GM18861 (cell line): ENCODE data around the gene TXNDC5.
"Not testable (repeated sequence)": the region's sequence is repeated elsewhere in the genome, so short reads cannot be mapped to it uniquely, and the experiment has no call there.

Source experiments
- ATAC-seq: cut with Tn5 transposase; IDR thresholded peaks from one replicate; pipeline ENCODE4 v1.9.1; 2021; ENCODE audit not compliant: unreplicated experiment

The TXNDC5 gene

DNA sequence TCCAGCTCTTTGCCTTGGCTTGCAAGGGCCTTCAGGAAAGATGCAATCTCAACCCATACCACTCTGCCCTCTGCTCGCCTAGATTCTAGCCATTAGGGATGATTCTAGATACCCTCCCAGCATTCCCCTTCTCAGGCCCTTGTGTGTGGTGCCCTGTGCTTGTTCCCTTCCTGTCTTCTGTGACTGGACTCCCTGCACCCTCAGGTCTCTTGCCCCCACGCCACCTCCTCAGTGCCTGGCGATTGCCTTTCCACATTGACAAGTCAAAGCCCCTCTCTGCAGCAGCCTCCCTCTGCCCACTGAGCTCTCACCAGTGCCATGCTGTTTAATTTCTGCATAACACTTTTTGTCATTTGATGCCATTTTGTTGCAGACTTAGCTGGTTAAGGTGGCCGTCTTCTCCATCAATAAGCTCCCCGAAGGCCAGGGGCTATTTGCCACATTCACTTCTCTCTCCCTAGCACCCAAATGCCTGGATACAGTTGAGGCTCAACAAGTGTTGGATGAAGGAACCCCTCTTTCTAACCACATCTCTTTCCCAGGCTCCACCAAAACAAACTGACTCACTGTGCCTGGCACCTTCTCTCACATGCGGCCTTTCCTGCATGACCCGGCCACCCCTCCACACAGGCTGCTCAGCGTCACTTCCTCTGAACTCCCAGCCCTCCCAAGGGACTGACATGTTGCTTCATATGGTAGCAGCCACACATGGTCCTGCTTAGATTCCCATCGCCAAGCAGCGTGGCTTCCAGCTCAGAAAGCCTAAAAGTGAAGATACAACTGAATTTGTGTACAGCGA is 4.6 kb upstream of the TXNDC5 start:
- peak; percentile 26 for ATAC-seq

DNA sequence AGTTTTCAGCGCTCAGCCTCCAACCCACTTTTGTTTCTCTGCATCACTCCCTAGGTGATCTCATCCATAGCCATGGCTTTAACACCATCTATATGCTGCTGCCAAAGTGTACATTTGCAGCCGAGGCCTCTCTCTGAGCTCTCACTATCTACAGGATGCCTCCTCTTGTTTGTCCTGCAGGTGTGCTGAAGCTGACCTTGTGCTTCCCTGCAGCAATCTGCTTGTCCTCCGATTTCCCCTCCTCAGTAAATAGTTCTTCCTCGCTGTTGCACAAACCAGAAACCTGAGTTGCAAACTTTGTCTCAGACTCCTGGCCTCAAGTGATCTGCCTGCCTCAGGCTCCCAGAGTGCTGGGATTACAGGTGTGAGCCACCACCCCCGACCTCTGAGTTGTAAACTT is 3.7 kb upstream of the TXNDC5 start:
- no peak for ATAC-seq

DNA sequence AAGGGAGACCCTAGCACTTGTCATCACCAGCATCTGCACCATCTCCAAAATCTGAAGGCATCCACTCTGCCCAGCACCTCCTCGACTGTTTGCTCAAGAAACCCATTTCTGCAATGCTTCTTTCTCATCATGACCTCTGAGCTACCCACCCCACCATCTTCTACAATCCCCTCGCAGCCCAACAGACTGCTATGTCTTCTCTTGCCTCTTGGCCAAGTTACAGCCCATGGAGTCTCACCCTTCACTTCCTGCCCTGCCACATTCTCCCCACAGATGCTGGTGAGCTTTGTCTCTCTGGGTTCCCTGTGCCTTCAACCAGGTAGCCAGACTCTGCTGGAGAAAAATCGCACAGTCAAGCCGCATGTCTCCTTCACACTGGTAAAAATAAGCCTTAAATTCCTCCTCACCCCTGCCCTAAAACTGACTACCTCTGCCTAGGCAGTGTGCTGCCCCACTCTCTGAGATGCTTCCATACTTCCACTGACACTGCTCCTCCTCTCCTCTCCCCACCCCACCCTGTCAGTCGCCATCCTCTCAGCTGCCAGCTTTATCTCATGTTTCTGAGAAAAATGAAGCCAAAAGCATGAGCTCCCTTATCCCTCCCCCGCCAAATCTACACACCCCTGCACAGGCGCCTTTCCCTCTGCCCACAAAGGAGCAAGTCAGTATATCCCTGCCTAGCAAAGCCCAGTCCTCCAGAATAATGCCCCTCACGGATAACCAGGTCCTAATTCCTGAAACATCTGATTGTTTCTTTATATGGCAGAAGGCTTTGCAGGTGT is 2.3 kb upstream of the TXNDC5 start:
- ATAC-seq, result no peak

DNA sequence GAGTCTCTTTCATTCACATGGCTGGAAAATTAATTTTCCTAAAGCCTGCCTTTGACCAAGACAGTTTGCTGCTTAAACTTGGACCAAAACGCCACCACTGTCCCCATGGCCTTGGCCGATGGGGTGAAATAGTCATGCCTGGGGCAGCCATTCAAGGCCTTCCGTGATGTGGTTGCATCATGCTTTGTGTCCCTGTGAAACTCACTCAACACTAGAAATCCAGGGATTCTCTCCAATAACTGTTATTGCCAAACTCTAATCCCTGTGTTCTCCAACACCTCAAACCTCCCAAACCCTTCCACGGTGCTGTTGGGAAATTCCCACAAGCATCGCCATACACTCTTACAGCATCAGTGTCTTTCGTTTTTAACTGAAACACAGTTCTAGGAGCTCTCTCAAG is 1.4 kb upstream of the TXNDC5 start:
- ATAC-seq, result no peak

- ATAC-seq, result no peak
Measured at GRCh38 chr6:7911345-7911725, 747 bp upstream of the TXNDC5 start.

DNA sequence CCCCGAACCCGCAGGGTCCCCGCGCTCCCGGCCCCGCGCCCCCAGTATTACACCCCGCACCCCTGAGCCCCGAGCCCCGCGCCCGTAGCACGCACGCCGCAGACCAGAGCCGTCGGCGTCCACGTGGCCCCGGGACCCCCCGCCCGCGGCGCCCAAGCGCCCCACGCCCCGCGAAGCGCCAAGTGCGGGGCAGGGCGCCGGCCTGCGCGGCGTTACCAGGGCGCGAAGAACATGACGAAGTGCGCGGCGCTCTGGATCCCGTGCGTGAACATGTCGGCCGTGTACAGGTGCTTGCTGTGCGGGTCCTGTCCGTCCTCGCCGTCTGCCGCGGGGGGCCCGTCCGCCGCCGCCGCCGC is 312 bp downstream of the TXNDC5 start:
- peak; percentile 20 for ATAC-seq

GRCh38 chr6:7909323-7910276 is 988 bp downstream of the TXNDC5 start:
- ATAC-seq, result no peak

GRCh38 chr6:7907159-7907558 is 3.4 kb downstream of the TXNDC5 start:
- no peak for ATAC-seq

DNA sequence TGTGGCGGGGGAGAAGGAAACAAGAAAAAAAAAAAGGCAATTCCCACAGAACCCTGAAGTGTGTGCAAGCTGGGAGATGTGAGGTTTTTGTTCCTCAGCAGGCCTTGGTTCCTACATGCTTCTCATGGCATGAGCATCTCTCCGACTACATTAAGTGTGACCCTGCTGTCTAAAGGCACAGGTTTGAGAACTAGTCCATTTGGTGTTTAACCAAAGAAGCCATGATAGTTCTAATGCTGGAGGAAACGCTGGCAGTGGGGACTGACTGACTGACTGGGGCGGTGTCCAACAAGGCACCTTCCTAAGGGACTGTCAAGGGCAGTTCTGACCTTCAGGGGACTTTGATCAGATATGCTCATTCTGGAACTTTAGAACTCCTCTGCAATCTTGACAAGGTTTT is 3.8 kb downstream of the TXNDC5 start:
- no peak for ATAC-seq

GRCh38 chr6:7905416-7905815 is 5.2 kb downstream of the TXNDC5 start:
- ATAC-seq, result no peak

DNA sequence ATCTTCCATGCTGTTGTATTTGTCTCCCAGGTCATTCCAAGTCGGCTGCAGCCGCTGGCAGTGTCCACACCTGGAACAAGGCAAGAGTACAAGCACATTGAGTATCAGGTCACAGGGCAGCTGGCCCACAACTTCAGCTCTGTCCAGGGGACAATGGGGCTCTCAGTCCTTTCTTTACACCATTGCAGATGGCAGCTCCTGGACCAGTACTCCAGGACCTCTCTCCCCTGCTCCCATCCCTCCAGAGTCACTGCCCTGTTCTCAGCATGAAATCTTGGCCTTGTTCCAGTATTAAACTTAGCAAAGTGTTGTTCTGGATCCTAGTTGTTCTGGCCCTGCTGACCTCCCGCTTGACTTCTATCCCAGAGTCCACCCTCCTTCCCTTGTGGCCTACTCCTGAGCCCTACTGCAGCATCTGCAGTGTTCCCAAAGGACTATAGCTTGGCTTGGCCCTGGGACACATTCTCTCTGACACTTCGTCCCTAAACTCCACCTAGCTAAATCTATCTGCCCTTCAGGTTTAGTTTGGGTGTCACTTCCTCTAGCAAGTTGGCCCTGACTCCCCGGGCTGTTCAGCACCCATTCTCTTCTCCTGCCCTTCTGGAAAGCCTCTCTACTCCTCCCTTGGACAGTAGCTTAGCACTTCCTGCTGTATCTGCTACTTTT is 5.8 kb downstream of the TXNDC5 start:
- ATAC-seq, result no peak

DNA sequence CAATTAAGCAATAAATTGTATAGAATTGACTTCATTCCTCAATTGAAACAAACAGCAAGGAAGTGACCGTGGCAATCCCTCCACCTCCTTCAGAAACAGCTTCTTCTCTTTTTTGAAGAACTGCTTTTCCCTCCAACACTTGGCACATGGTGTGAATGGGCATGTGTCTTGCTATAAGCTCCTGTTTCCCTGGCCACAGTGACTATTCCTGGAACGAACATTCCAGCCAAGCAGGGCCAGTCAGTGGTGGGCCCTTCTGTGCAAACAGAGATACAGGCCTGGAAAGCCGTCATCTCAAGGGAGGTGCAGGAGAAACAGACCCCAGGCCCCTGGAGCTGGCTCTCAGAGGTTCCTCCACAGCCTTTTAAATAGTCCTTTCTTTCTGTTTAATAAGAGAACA is 6.9 kb downstream of the TXNDC5 start:
- ATAC-seq, result no peak

DNA sequence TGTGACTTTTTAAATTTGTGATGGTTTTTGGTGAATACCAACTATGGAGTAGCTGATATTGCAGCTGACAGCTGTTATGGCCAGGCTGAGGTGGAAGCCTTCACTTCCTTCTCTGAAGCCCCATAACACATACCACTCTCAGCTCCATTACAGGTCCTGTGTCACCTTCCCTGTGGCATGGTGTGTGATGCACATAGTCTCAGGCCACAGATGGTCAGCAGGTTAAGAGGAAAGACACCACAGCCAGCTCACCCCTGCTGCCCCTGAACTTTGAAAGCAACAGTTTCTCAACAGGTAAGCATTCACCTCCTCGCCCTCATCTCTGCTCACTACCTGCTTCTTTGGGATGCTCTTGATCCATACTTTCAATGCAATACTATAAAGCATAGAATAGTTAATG is 7.7 kb downstream of the TXNDC5 start:
- ATAC-seq, result no peak

DNA sequence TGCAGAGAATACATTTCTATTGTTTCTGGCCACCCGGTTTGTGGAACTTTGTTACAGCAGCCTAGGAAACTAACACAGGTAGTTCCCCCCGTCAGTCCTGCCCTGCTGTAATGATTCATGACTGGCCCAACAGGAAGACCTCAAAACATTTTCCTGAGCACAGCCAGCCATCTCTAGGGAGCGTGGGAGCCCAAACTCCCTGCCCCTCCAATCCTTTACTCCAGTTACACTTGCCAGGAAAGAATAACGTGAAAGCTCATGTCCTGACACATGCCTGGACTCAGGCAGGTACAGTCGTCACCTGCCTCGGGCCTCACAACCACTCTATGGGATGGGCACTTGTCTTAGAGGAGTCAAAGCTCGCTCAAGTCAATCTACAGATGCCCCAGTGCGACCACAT is 8.4 kb downstream of the TXNDC5 start:
- no peak for ATAC-seq

DNA sequence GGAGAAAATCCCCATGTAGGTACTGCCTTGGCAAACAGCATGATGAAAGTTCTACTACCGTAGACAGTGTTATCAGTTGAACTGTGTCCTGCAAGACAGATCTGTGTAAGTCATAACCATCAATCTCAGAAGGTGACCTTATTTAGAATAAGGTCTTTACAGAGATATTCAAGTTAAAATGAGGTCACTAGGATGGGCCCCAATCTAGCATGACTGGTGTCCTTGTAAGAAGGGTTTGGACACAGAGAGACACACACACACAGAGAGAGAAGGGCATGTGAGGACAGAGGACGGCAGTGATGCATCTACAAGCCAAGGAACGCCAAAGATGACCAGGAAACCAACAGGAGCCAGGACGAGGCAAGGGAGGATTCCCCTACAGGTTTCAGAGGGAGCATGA is 8.8 kb downstream of the TXNDC5 start:
- ATAC-seq, result no peak

GRCh38 chr6:7901056-7901455 is 9.5 kb downstream of the TXNDC5 start:
- no peak for ATAC-seq

DNA sequence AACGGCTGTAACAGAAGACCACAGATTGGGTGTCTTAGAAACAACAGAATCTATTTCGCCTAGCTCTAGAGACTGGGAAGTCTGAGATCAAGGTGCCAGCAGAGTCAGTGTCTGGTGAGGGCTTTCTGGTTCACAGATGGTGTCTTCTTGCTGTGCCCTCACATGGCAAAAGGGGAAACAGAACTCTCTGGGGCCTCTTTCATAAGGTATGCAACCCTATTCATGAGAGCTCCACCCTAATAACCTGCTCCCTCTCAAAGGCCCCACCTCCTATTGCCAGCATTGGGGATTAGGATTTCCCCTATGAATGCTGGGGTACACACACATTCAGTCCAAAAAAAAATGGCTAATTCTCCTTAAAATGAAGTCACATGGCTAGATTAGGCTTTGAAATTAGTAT is 10.0 kb downstream of the TXNDC5 start:
- no peak for ATAC-seq

- no peak for ATAC-seq
Measured at GRCh38 chr6:7899889-7900213, 10.7 kb downstream of the TXNDC5 start.

DNA sequence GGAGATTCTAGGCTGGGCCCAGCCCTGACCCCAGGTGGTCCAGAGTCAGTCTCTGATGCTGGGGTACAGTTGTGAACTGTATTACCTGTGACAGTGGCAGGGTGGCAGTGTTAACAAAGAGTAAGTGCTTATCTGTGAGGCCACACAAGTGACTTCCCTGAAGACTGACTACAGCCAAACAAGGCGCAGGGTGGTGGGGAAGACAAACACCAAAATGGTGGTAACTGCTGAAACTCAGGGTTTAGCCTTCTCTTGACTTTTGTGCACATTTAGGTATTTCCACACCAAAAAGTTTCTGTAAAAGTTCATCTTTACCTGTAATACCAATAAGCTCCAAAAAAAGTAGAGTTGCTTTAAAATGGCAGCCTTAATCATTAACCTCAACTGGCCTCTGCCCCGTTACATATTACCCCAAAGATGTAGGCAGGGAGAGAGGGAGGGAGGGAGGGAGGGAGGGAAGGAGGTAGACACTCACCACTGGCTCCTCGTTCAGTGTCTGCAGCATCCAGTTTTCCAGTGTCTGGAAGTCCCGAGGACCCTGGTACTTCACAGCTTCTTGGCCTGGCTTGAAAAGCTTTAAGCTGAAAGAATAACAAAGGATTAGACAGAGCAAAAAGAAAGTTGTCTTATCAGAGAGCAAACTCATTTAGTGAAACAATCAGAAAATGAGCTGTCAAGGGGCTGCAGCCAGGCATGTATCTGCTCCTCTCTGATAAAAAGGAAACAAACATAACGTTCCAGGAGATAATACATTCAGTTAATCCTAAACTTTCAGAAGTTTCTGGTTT is 11.3 kb downstream of the TXNDC5 start:
- ATAC-seq, result peak; percentile 75

DNA sequence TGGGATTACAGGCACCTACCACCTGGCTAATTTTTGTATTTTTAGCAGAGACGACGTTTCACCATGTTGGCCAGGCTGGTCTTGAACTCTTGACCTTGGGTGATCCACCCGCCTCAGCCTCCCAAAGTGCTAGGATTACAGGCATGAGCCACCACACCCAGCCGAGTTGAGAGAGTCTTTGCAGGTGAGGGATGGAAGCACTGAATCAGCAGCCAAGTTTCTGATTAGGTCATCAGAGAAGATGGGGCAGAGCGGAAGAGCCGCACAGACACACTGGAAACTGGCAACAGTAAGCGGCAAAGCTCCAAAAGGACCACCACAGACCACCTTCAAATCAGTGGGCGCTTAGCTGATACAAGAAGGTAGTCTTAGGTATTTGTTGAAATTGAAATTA is 12.4 kb downstream of the TXNDC5 start:
- not testable (repeated sequence) for ATAC-seq
